HG02571 (cell line): ENCODE data around the gene OR8D1.
"Not testable (repeated sequence)": the region's sequence is repeated elsewhere in the genome, so short reads cannot be mapped to it uniquely, and the experiment has no call there.

Source experiments
- ATAC-seq: cut with Tn5 transposase; IDR thresholded peaks from one replicate; pipeline ENCODE4 v1.9.1; 2021; ENCODE audit warnings: mild to moderate bottlenecking, moderate library complexity; ENCODE audit not compliant: unreplicated experiment

OR8D1 gene

GRCh38 chr11:124294687-124295086 is 19.1 kb downstream of the OR8D1 start:
- no peak for ATAC-seq

- no peak for ATAC-seq
Measured at GRCh38 chr11:124285610-124286344, 28.0 kb downstream of the OR8D1 start.

- ATAC-seq = no peak
Measured at GRCh38 chr11:124278261-124278660, 35.5 kb downstream of the OR8D1 start.

GRCh38 chr11:124277804-124278203 is 35.9 kb downstream of the OR8D1 start:
- ATAC-seq = no peak

GRCh38 chr11:124277207-124277606 is 36.5 kb downstream of the OR8D1 start:
- ATAC-seq = no peak

GRCh38 chr11:124276081-124276480 is 37.7 kb downstream of the OR8D1 start:
- ATAC-seq = no peak

- no peak for ATAC-seq
Measured at GRCh38 chr11:124274000-124274399, 39.7 kb downstream of the OR8D1 start.

GRCh38 chr11:124270886-124271285 is 42.9 kb downstream of the OR8D1 start:
- not testable (repeated sequence) for ATAC-seq

GRCh38 chr11:124265041-124265440 is 48.7 kb downstream of the OR8D1 start:
- ATAC-seq = not testable (repeated sequence)

- no peak for ATAC-seq
Measured at GRCh38 chr11:124256076-124256475, 57.7 kb downstream of the OR8D1 start, which contains the start of gene OR8G5. TSS of gene OR8G5 (plus strand) at chr11:124256376. CDS start at chr11:124264932, 8,556 bp downstream.
